ENCODE results near the gene LRFN2.

The LRFN2 gene

GRCh38 chr6:40543776-40544175 is 43.4 kb downstream of the LRFN2 start:
- no peak for DNase-seq (ENCODE audit: low read depth)

DNA sequence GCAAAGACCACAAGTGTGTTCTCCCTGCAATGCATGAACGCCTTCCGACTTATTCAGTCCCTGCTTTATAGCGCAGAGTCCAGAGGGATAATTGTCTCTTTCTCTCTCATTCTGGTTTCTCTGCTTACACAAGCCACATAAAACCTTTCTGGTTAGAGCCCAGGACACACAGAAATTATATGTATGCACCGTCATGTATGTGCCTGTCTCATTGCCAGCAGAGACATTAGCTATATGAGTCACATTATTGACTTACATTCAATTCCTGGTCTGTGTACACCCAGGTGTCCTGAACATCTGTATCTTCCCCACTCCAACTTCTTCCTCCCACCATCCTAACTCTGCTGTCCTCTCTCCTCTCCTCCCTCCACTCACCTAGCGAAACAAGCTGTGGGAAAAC is 44.0 kb downstream of the LRFN2 start:
- no peak for DNase-seq (ENCODE audit: low read depth)

GRCh38 chr6:40542175-40542764 is 44.9 kb downstream of the LRFN2 start:
- no peak for DNase-seq (ENCODE audit: low read depth)

- no peak for DNase-seq (ENCODE audit: low read depth)
These were observed 45.5 kb downstream of the LRFN2 start for GRCh38 chr6:40541556-40542174.

GRCh38 chr6:40540790-40541189 is 46.4 kb downstream of the LRFN2 start:
- no peak for DNase-seq (ENCODE audit: low read depth)

GRCh38 chr6:40539853-40540252 is 47.3 kb downstream of the LRFN2 start:
- no peak for DNase-seq (ENCODE audit: low read depth)

GRCh38 chr6:40538556-40538955 is 48.6 kb downstream of the LRFN2 start:
- DNase-seq (ENCODE audit: low read depth) = no peak

DNA sequence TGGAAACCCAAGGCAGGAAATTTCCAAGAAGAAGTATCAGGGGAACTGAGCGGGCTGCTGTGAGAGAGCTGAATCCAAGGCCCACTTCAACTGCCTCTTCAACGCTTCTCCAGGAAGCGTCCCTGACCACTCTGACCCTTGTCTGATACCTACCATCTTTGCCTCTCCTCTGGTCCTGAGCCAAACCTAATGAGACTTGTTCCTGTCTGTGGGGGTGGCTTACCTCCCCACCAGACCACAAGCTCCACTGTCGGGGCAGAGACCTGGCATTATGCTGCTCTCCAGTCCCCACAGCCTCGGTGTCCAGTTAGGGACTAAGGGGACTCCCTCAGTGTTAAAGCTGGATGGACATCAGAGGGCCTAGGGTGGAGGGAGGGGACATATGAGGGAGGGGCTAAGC is 49.7 kb downstream of the LRFN2 start:
- DNase-seq (ENCODE audit: low read depth) = no peak

DNA sequence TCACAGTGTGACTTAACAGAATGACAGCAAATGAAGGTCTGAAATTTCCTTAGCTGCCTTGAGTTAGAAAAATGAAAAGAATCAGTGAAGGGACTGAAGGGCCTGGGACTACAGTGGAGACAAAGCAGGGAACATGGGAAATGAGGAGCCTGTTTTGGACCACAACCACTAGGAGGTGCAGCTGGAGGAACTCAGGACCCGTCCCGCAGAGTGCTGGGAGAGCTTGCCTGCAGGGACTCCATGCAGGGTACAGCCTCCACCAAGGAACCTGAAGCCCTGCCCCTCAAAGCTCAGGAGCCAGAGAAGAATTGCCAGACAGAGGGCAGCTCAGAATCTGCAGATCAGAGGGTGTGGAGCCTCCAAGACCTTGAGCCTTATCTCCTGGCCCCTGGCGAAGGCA is 50.7 kb downstream of the LRFN2 start:
- no peak for DNase-seq (ENCODE audit: low read depth)

DNA sequence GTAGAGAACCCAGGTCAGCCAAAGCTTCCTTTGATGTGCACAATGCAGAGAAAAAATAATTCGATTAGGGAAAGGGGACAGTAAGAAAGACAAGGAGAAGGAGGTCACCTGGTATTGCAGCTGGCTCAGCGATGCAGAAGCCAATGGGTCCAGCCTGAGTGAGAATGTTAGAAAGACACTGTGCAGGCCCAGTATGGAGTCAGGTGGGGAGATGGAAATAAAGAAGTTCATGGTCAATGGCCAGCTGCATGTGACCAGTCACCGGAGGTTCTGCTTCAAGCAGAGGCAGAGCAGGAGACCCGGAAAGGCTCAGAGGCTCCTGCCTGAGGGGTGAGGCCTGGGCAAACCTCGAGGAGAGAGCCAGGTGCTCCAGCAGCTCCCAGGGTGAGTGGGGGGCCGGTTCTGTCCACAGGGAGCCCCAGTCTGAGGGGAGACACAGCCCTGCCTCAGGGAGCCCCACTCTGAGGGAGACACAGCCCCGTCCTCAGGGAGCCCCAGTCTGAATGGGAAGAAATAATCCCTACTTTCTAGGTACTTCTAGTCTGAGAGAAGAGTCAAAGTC is 51.3 kb downstream of the LRFN2 start:
- DNase-seq (ENCODE audit: low read depth) = no peak

- no peak for DNase-seq (ENCODE audit: low read depth)
These were observed 51.9 kb downstream of the LRFN2 start for GRCh38 chr6:40535110-40535818.

GRCh38 chr6:40532349-40533000 is 54.7 kb downstream of the LRFN2 start:
- DNase-seq (ENCODE audit: low read depth) = no peak

GRCh38 chr6:40529919-40530318 is 57.2 kb downstream of the LRFN2 start:
- no peak for DNase-seq (ENCODE audit: low read depth)

DNA sequence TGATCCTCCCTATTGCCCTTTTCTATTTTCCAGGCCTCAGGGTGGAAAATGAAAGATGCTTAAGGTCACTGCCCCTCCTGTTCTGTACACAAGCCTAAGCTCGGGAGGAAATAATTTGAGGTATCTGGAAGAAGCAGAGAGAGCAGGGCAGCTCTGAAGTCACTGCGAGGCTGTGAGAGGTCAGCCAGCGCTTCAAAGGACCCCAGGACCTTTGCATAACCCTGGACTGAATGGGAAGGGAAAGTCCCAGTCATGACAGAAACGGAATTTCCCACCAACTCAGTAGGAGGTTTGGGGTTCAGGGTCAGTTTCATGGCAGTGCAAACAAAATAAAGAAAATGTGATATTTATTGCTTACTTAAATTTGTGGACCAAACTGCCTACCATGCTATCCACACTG is 58.1 kb downstream of the LRFN2 start:
- no peak for DNase-seq (ENCODE audit: low read depth)

- no peak for DNase-seq (ENCODE audit: low read depth)
These were observed 59.1 kb downstream of the LRFN2 start for GRCh38 chr6:40528051-40528450.

- no peak for DNase-seq (ENCODE audit: low read depth)
These were observed 61.1 kb downstream of the LRFN2 start for GRCh38 chr6:40526036-40526435.

DNA sequence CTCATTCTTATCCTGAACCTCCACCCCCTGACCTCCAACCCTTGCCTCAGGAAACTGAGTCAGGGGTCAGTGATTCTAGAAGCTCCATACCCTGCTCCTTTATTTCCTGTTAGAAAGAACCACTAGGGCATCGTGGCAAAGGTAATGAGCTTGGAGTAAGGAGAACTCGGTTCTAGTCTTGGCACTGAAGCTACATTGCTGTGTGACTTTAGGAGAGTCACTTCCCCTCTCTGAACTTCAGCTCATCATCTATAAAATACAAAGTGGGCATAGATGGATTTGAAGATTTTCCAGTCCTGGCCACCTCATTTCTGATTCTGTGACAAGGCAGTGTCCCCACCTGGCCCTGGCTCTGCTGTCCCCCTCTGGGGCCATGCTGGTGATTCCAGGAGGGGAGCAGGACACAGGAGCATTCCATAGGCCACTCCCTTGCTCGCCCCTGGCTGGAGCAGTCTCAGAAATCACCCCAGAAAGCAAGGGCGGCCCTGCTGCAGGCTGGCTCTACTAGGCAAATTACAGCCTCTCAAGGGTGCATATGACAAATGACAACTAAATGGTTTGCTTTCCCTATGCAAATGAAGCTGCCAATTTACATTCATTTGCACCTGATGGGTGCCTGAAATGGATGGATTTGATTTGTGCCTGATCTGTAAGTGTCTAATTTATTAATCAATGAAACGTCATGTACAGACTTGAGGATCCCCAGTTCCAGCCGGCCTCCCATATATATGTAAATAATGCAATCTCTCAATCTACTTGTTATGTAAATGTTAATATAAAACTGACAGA is 62.2 kb downstream of the LRFN2 start:
- no peak for DNase-seq (ENCODE audit: low read depth)

DNA sequence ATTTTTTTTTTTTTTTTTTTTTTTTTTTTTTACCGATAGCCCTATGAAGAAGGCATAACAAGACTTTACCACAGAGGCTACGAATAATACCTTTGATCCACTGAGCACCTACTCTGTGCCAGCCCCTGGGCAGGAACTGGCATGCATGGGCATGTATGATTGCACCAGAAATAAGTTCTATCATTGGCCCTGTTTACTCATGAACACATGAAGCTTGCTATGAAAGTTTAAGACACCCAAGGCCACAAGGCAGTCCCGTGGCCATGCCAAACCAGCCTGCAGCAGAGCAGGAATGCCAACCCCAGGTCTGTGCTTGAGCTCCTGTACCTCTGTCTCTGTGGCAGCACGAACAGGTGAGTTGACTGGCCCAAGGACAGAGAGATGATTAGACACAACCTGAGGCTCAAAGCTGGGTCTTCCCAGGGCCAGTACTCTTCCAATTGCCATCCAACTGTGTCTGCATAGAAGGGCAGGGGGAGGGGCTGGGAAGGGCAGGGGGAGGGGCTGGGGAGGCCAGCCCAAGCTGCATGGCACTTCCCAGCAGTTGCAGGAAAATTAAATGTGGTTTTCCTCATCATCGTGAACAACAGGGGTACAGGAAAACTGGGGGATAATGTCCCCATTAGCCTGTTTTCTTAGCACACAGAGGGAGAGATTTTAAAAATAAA is 63.5 kb downstream of the LRFN2 start:
- DNase-seq (ENCODE audit: low read depth) = no peak

- DNase-seq (ENCODE audit: low read depth) = no peak
These were observed 65.7 kb downstream of the LRFN2 start for GRCh38 chr6:40521496-40521895.

- DNase-seq (ENCODE audit: low read depth) = no peak
These were observed 66.5 kb downstream of the LRFN2 start for GRCh38 chr6:40520678-40521077.

GRCh38 chr6:40520084-40520483 is 67.1 kb downstream of the LRFN2 start:
- DNase-seq (ENCODE audit: low read depth) = no peak

Data from activated T-cell treated with anti-CD3 and anti-CD28 coated beads for 1 hour (primary cell).